ENCODE results near the gene RAB11FIP3. TPM values are rescaled to one million over a fixed set of nuclear protein-coding genes. Genes with fewer than 3 reads are reported as not detected.
"Not testable (repeated sequence)": the region's sequence is repeated elsewhere in the genome, so short reads cannot be mapped to it uniquely, and the experiment has no call there.

RAB11FIP3 gene
- total RNA-seq, 2 experiments from 2014 or later: 14.8 to 18.4 TPM

DNA sequence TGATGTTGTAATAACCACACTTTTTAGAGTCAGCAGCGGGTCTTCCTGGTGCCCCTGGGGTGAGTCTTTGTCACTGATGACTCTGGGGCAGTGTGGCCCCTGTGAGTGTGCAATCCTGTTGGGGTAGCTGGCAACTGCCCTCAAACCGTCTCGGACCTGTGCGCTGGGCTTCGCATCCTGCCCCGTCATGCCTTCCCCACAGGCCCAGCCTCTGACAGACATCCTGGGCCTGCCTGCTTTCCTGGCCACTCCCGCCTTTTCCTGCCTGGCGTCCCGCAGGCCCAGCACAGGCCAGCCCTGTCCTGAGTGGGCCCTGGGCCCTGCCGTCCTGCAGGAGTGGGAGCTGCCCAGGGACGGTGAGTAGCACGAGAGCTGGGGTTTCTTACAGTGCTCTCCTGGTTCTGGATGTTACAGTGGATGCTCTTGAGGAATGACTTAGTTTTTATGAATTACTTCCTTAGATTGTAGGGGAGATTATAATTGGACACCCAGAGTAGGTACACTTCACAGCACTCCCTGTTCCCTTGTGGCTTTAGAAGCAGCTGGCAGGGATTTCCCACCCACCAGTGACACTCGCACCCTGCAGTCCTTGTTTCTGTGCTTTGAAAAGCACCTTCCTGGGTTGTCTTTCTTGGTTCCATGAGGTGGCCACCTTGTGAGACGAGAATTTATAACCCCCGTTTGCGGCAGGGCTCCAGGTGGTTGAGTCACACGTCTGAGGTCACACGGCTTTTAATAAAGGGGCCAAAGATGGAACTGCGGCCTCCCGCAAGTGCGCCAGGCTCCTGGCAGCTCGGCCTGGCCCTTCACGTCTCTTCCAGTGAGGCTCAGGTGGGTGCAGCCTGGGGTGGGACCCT, 52.1 kb downstream of the RAB11FIP3 start:
- H3K27ac Mint-ChIP-seq: no peak overlapping the region
- H3K4me1 Mint-ChIP-seq (ENCODE audit: low read depth): no peaks in the 10 kb centered on the region
- no peaks in the 10 kb centered on the region for H3K9me3 Mint-ChIP-seq
- intact Hi-C loops (cut with micrococcal nuclease): no loop called here
- no peaks in the 10 kb centered on the region for H3K27me3 Mint-ChIP-seq
- CTCF ChIA-PET: no interaction called here
- no peak for DNase-seq
- POLR2A ChIA-PET: no interaction called here
- no peak overlapping the region for H3K4me3 Mint-ChIP-seq
- H3K36me3 Mint-ChIP-seq: peaks cover 6% of the 10 kb centered on the region

DNA sequence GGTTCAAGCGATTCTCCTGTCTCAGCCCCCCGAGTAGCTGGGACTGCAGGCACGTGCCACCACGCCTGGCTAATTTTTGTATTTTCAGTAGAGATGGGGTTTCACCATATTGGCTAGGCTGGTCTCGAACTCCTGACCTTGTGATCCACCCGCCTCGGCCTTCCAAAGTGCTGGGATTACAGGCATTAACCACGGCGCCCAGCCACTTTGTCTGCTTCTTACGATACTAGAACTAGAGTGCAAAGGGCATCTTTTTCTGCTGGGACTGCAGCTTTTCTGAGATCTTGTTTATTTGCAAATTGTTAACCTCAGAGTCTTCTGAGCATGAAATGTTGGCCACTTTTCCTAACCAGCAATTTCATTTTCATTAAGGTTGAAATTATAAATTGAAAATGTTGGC, 52.8 kb downstream of the RAB11FIP3 start:
- H3K4me3 Mint-ChIP-seq; POLR2A ChIA-PET; H3K4me1 Mint-ChIP-seq (ENCODE audit: low read depth); DNase-seq; intact Hi-C loops (cut with micrococcal nuclease); H3K27me3 Mint-ChIP-seq; CTCF ChIA-PET; H3K27ac Mint-ChIP-seq; H3K9me3 Mint-ChIP-seq; H3K36me3 Mint-ChIP-seq: not testable (repeated sequence)

DNA sequence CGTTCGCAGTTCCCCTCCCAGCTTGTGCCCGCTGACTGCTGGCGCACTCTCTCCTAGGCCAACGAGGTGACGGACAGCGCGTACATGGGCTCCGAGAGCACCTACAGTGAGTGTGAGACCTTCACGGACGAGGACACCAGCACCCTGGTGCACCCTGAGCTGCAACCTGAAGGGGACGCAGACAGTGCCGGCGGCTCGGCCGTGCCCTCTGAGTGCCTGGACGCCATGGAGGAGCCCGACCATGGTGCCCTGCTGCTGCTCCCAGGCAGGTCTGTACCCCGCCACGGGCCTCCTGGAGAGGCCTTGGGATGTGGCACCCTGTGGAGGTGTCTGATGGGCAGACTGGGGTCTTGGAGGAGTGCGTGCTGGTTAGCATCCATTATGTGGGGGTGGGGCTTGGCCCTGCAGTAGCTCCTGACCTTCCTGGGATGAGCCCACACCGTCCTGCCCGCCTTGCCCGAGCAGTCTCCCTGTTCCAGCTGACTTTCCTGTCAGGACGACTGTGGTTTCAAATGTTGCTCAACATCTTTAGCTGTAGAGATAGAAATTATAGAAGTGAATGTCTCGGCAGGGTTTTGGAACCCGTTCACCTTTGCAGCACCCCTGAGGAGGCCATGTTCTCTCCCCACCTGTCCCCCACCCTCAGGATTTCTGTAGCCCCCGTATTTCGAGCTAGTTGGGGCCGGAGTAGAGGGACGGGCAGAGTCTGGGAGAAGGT, 57.2 kb downstream of the RAB11FIP3 start:
- intact Hi-C loops (cut with micrococcal nuclease): no loop called here
- CTCF ChIA-PET: no interaction called here
- Mint-ChIP-seq H3K9me3 (no peaks in the 10 kb centered on the region), H3K27ac (no peak overlapping the region), H3K36me3 (peaks cover under 1% of the 10 kb centered on the region), H3K27me3 (no peaks in the 10 kb centered on the region), H3K4me1 (ENCODE audit: low read depth) (no peaks in the 10 kb centered on the region), H3K4me3 (no peak overlapping the region)
- POLR2A ChIA-PET: no interaction called here
- no peak for DNase-seq

DNA sequence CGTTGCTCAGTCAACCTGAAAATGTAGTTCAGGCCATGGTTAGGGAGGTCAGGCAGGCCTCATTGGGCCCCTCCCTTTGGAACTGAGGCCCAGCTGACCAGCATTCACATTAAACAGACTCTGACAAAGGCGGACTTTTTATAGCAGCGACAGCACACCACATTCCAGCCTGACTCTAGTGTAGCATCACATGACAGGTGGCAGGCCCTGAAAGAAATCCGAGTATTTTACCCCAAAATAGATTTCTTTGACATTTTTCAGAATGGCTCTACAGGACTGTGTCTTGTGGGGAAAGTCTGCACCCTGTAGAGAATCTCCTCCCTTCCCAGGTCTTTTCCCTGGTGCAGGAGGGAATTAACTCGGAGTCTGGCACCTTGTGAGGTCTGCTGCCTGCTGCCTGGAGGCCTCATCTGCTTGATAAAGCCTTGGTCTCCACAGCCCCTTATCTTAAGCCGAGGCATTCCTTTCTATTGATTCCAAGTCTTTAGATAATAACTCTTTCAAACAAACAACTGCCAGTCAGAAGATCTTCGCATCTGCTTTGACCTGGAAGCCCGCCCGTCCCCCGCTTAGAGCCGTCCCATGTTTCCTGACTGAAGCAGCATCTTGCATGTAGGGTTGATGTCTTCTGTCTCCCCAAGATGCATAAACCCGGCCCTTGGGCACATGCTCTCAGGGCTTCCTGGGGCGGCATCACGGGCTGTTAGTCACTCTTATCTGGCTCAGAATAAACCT, 58.1 kb downstream of the RAB11FIP3 start:
- Mint-ChIP-seq H3K4me3 (no peak overlapping the region), H3K36me3 (peaks cover 3% of the 10 kb centered on the region), H3K9me3 (no peaks in the 10 kb centered on the region), H3K27me3 (no peaks in the 10 kb centered on the region), H3K27ac (no peak overlapping the region), H3K4me1 (ENCODE audit: low read depth) (no peaks in the 10 kb centered on the region)
- no peak for DNase-seq
- CTCF ChIA-PET: no interaction called here
- intact Hi-C loops (cut with micrococcal nuclease): no loop called here
- POLR2A ChIA-PET: no interaction called here

DNA sequence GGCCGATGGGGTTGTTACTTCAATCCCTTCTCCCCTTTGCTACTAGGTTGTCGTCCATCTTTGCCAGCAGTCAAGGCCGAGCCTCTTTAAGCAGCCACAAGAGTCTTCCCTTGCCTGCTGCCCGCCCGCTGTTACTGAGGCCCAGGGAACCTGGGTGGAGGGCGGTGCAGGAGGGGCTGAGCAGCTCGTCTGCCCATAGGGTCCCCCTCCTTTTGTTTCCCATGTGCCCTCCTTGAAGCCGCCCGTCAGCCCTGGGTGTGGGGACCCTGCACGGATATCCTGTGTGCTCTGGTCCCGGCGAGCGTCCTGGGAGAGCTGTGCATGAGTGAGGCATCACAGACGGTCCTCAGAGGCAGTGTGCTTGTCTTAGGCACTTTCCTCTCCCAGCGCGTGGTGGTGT, 64.2 kb downstream of the RAB11FIP3 start:
- intact Hi-C loops (cut with micrococcal nuclease): loop anchor here (5.0 kb wide), 1 partner anchor 97 kb away; no protein-coding TSS in a partner anchor
- no peaks in the 10 kb centered on the region for H3K4me1 Mint-ChIP-seq (ENCODE audit: low read depth)
- CTCF ChIA-PET: no interaction called here
- no peaks in the 10 kb centered on the region for H3K9me3 Mint-ChIP-seq
- H3K4me3 Mint-ChIP-seq: no peak overlapping the region
- peaks cover 3% of the 10 kb centered on the region for H3K36me3 Mint-ChIP-seq
- no peaks in the 10 kb centered on the region for H3K27me3 Mint-ChIP-seq
- POLR2A ChIA-PET: no interaction called here
- DNase-seq: no peak
- H3K27ac Mint-ChIP-seq: no peak overlapping the region

DNA sequence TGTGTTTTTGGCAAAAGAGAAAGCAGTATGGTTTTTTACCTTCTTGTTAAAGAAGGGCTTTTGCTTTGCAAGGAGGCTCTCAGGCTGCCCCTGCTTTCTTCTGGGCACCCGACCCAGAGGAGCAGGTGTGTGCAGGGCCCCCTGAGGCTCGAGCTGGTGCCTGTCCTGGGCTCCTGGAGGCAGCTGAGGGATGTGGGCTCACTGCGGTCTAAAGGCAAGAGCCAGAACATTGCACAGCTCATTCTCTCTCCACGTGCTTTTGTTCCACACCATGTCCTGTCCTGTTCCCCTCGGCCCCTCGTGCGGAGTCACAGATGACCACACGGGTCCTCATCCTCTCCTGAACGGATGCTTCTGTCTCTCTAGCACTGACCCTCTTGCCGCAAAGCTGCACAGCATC, 65.3 kb downstream of the RAB11FIP3 start:
- ChIA-PET CTCF (no interaction called here), POLR2A (no interaction called here)
- no peak for DNase-seq
- Mint-ChIP-seq H3K36me3 (peaks cover 3% of the 10 kb centered on the region), H3K4me1 (ENCODE audit: low read depth) (no peaks in the 10 kb centered on the region), H3K27ac (no peak overlapping the region), H3K27me3 (no peaks in the 10 kb centered on the region), H3K9me3 (no peaks in the 10 kb centered on the region), H3K4me3 (no peak overlapping the region)
- intact Hi-C loops (cut with micrococcal nuclease): no loop called here

DNA sequence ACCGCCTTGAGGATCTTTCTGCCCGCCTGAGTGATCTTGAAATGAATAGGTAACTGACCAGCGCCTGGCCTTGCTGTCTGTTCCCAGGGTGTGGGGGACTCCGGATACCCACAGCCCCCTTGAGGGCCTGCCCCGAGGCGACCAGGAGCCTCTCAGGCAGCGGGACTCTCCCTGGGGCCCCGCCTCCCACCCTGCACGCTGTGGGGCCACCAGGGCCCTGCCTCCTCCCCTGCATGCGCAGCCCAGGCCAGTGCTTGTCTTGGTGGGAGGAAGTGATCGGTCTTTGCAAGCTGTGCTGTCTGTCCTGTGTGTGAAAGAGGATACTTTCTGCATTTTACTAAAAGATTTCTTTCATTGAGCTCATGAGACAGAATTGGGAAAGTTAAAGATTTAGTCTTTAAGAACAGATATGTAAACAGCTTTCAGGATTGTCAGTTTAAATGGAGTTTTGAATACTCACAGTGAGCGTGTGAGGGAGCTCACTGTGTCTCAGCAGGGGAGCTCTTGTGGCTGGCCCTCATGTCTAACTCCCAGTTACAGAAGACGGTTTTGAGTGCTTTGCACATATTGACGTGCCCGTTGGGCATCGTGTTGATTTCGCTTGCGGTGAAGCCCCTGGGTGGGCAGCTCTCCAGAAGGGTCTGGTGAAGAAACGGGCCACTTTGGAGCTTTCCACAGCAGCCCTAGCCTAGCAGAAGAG, 65.9 kb downstream of the RAB11FIP3 start:
- Mint-ChIP-seq H3K27ac (no peak overlapping the region), H3K36me3 (peaks cover 3% of the 10 kb centered on the region), H3K4me1 (ENCODE audit: low read depth) (no peaks in the 10 kb centered on the region), H3K4me3 (no peak overlapping the region), H3K27me3 (no peaks in the 10 kb centered on the region), H3K9me3 (no peaks in the 10 kb centered on the region)
- ChIA-PET POLR2A (no interaction called here), CTCF (no interaction called here)
- no peak for DNase-seq
- intact Hi-C loops (cut with micrococcal nuclease): no loop called here

DNA sequence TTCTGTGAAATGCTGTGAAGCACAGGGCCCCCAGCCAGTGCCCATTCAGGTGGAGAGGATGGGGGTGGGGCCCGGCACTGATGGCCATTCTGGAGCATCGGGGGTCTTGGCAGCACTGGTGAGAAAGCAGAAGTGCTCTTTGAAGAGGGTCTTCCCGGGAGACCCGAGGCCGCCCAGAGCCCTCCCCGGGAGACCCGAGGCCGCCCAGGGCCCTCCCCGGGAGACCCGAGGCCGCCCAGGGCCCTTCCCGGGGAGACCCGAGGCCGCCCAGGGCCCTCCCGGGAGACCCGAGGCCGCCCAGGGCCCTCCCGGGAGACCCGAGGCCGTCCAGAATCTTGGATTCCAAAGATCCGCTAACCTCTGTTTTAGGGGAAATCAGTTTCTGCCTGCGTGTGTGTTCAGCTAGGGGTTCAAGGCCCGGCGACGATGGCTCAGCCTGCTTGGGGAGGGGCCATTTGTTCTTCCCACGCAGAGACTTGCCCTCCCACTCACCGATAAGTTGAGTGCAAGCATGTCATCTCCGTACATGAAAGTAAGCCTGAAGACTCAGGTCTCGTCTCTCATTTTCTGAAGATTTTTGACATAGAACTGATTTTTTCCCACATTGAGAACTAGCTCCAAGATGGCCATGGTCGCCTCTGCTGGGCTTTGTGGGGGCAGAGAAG, 66.9 kb downstream of the RAB11FIP3 start:
- H3K27ac Mint-ChIP-seq: no peak overlapping the region
- ChIA-PET CTCF (no interaction called here), POLR2A (no interaction called here)
- DNase-seq: no peak
- no peak overlapping the region for H3K4me3 Mint-ChIP-seq
- no peaks in the 10 kb centered on the region for H3K4me1 Mint-ChIP-seq (ENCODE audit: low read depth)
- intact Hi-C loops (cut with micrococcal nuclease): no loop called here
- H3K27me3 Mint-ChIP-seq: no peaks in the 10 kb centered on the region
- peaks cover 3% of the 10 kb centered on the region for H3K36me3 Mint-ChIP-seq
- H3K9me3 Mint-ChIP-seq: no peaks in the 10 kb centered on the region

DNA sequence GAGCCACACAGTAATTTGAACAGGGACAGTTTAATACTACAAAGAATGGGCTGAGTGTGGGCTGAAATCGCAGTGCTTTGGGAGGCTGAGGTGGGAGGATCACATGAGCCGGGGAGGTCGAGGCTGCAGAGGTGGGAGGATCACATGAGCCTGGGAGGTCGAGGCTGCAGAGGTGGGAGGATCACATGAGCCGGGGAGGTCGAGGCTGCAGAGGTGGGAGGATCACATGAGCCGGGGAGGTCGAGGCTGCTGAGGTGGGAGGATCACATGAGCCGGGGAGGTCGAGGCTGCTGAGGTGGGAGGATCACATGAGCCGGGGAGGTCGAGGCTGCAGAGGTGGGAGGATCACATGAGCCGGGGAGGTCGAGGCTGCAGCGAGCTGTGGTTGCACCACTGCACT, 69.2 kb downstream of the RAB11FIP3 start:
- CTCF ChIA-PET: interaction anchor here (1.0 kb wide), 1 partner anchor 103 kb away, joined by 3 read pairs; no protein-coding TSS in a partner anchor
- POLR2A ChIA-PET; H3K36me3 Mint-ChIP-seq; DNase-seq; H3K9me3 Mint-ChIP-seq; H3K4me3 Mint-ChIP-seq; H3K27ac Mint-ChIP-seq; H3K27me3 Mint-ChIP-seq; H3K4me1 Mint-ChIP-seq (ENCODE audit: low read depth); intact Hi-C loops (cut with micrococcal nuclease): not testable (repeated sequence)

DNA sequence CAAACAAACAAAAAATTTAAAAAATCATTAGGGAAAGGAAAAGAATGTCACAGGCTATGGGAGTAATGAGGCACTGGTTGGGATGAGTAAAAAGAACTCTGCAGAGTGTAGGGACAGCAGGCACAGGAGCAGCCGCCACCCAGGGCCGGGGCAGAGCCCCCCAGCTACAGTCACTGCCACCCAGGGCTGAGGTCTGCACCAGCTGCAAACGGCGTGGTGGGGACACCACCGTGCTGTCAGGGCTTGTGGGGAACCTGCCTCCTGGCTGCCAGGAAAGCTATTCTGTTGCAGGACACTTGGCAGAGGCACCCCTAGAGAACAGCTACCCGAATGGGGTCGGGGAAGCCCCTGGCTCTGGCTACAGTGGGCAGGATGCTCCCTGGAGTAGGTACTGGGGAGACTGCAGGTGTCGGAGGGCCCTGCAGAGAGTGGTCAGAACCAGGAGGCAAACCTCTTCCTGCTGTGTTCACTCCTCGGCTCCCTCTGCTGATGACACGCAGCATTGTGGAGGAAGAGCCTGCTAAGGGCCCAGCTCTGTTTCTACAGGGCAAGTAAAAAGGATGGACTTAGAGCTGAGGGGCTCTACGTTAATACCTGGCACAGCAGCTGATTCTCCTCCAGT, 69.8 kb downstream of the RAB11FIP3 start:
- CTCF ChIA-PET: interaction anchor here (1.0 kb wide), 2 partner anchors 103 to 388 kb away, joined by 3 read pairs; no protein-coding TSS in a partner anchor
- H3K9me3 Mint-ChIP-seq: no peaks in the 10 kb centered on the region
- H3K4me1 Mint-ChIP-seq (ENCODE audit: low read depth): no peaks in the 10 kb centered on the region
- H3K27me3 Mint-ChIP-seq: no peaks in the 10 kb centered on the region
- no peak overlapping the region for H3K4me3 Mint-ChIP-seq
- no peaks in the 10 kb centered on the region for H3K36me3 Mint-ChIP-seq
- peak; percentile 35 for DNase-seq
- intact Hi-C loops (cut with micrococcal nuclease): no loop called here
- H3K27ac Mint-ChIP-seq: no peak overlapping the region
- POLR2A ChIA-PET: no interaction called here

DNA sequence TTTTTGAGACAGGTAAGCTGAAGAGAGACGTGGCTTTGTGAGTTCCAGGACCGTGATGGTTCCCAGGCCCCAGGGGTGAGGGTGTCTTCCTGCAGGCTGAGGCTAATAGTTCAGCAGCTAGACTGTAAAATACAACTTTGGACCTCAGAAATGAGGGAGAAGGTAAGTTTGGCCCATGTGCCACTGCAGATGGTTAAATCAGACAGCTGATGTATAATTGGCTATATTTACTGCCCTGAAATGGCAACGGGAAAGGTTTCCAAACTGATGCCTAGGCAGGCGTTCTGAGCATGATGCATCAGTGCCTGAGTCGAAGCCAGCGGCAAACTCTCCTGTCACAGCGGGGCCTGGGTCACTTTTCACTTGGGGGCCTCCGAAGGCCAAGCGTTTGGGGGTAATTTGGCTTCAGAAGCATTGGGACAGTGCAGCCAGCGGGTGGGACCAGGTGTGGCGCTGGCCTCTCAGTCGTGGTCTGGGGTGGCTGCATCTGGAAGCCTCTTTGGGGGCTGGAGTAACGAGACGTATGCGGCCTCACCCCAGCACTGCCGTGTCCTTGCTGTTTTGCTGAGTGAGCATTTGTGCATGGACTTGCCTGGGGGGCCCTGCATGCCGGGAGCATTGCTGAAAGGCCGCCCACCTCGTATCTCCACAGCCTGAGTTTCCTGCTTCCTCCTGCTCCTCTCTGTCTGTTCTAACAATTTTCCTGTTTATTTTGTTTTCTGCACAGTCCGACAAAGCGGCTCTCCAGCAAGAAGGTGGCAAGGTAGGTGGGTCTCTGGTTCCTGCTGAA, 70.8 kb downstream of the RAB11FIP3 start:
- intact Hi-C loops (cut with micrococcal nuclease): no loop called here
- H3K4me3 Mint-ChIP-seq: no peak overlapping the region
- ChIA-PET CTCF (interaction anchor here (1.0 kb wide), 1 partner anchor 389 kb away, joined by 3 read pairs; no protein-coding TSS in a partner anchor), POLR2A (no interaction called here)
- no peaks in the 10 kb centered on the region for H3K36me3 Mint-ChIP-seq
- no peaks in the 10 kb centered on the region for H3K4me1 Mint-ChIP-seq (ENCODE audit: low read depth)
- no peak for DNase-seq
- H3K27me3 Mint-ChIP-seq: no peaks in the 10 kb centered on the region
- no peak overlapping the region for H3K27ac Mint-ChIP-seq
- H3K9me3 Mint-ChIP-seq: no peaks in the 10 kb centered on the region

Data from activated CD4-positive, alpha-beta memory T cell treated with anti-CD3 and anti-CD28 coated beads for 36 hours (primary cell).